Anterior cingulate cortex (tissue), 58 donors: ENCODE measurements around the gene DRD1.
"Not testable (repeated sequence)": the region's sequence is repeated elsewhere in the genome, so short reads cannot be mapped to it uniquely, and the experiment has no call there.

Experiments
- DNase-seq, 58 donors: peaks; one replicate each; lab custom pipeline; 2025; lab: John Stamatoyannopoulos, UW

DRD1 gene

GRCh38 chr5:175468892-175469291, 24.9 kb upstream of the DRD1 start:
- no peak for DNase-seq

DNA sequence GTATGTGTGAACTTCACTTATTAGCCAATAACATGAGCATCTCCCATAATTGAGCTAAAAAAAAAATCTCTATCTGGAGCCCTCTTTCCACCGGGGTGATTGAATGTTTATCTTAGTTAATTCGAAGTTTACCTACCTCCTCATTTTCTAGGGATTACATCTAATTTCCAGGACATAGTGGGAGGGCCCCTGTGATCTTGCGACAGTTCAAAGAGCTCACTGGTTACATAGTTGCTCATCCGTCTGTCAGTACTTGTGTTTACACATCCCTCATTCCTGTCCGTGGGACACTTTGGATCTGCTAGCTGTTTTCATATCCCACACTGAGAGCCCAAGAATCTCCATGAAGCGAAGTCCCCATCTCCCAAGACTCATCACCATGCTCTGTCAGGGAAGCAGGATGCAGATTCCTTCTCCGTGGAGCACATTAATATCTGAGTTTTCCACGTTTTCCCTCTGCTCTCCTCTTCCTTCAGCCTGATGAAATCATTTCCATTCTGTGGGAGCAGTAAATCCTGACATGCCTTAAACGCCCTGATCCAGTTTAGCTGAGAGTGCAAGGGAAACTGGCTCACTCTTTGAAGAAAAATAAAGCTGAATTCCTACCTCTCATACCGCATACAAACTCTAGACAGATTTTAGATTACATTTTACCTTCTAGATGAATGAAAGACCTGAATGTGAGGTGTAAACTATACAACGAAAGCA, 24.2 kb upstream of the DRD1 start:
- no peak for DNase-seq

- peak in 19 of 58 donors; percentile 7 to 57 (median 31) for DNase-seq
These were observed 22.8 kb upstream of the DRD1 start for GRCh38 chr5:175466700-175467318.

GRCh38 chr5:175465282-175465681, 21.3 kb upstream of the DRD1 start:
- DNase-seq: no peak

DNA sequence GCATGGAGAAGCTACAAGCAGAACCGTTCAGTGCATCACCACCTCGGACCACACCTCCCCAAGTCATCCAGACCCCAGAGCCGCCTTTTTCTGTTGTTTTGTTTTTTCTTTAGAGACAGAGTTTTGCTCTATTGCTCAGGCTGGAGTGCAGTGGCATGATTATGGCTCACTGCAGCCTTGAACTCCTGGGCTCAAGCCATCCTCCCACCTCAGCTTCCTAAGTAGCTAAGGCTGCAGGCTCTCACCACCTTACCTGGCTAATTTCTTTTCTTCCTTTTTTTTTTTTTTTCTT, 20.9 kb upstream of the DRD1 start:
- DNase-seq: no peak

DNA sequence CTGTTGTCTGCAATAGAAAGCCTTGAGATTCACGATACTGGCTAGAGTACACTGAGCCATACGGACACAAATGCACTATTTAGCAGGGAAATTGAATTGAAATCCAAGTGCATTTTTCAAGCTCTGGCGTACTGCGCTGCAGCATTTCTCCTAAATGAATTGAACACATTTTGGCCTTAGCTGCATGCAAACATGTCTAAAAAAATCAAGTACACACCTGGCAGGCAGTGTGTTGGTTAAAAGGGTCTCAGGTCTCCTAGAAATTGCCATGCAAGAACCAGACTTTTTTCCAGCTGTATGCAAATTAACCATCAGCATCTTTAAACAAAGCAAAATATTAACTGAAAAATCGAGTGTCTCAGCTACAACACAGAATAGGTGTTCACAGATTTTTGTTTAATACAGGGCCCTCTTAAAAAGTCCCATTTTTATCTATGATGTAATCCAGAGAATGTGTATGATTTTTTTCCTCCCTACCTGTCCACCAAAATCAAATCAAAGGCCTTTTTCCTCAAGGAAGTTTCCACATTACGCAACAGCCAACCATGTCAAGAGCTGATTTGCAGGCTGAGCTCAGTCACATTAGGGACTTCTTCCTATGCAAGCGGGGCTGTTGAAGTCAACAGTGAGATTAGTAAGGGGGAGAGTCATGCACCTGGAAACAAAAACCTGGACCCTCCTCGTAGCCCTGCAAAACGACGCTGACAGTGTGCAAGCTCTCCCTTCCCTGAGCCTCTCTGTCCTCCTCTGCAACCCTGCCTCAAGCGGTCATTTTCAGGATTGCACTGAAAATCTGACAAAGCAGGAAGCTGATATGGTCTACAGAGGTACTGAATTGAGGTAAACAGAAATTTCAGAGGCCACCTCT, 20.3 kb upstream of the DRD1 start:
- peak in 34 of 58 donors; percentile 6 to 61 (median 26) for DNase-seq

DNA sequence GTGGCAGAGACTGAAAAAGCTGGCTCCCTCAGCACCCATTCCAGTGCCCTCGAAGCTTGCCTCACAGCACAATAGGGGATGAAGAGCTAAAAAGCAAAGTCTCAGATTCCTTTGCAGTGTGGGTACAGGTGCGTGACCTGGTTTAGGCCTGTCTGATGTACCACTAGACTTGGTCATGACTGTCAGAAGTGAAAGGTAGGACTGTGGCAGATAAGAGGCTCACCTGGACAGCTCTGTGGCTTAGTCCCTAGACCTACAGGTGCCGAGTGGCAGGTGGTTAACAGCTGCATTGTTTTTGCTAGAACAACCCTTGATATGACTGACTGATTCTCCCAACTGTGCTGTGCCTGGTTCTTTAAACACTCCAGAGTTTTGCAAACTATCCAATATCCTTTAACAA, 19.7 kb upstream of the DRD1 start:
- no peak for DNase-seq

DNA sequence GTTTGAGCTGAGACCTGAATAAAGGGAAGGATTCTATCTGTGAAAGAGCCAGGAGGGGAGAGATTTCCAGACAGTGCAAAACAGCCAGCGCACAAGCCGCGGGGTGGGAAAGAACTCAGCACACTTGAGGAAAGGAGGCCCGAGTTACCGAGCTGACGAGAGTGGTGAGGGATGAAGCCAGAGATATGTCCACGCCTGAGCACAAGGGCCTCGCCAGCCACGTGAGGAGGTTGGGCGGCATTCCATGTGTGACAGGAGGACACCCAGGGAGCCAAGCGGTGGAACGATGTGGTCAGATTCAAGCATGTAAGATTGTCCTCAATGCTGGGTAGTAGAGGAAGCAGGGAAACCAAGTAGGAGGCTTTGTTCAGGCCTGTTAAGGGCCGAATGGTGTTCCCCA, 17.4 kb upstream of the DRD1 start:
- no peak for DNase-seq

DNA sequence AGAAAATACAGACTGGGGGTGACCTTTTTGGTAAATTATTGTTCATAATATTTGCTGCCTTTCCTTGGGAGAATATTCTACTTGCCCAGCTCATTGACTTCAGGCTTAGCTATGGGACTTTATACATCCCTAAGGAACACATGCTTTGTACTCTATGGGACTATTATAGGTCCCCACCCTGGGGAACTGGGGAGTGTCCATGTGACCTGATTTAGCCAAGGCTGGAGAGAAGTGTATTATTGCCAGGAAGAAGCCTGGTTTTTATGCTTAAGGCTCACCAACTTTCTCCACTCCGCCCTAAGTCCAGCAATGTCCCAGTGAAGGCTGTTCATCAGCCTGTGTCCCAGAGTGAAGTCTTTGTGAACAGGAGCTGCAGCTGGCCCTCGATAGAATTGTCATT, 16.6 kb upstream of the DRD1 start:
- no peak for DNase-seq

GRCh38 chr5:175460126-175460525, 16.1 kb upstream of the DRD1 start:
- no peak for DNase-seq

DNA sequence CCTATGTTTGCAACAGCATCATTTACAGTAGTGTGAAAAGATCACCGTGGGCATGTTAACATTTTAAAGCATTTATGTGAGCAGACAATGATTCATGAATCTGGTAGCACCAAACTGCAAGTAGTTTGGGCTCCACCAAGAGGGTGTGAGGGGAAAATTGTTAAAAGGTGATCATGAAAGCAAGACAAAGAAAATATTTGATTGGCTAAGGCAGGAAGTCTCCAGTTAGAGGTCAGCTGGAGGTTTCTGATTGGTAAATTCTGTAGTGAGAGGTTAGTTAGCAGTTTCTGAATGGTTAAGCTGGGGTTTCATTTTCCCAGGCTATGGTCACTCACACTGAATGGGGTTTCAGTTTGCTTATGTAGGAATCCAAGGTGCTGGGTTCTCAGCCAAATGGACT, 13.5 kb upstream of the DRD1 start:
- DNase-seq: no peak

- DNase-seq: peak in 1 of 58 donors; percentile 19
These were observed 12.2 kb upstream of the DRD1 start for GRCh38 chr5:175456105-175456742.

DNA sequence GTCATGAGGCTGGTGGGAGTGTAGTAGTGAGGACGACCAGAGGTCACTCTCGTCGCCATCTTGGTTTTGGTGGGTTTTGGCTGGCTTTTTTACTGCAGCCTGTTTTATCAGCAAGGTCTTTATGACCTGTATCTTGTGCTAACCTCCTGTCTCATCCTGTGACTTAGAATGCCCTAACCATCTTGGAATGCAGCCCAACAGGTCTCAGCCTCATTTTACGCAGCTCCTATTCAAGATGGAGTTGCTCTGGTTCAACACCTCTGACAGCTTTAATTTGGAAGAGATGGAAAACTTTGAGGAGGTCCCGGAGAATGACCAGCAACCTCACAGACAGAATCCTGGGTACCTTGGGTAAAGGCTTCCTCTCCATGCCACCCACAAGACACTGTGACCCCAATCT, 10.4 kb upstream of the DRD1 start:
- not testable (repeated sequence) for DNase-seq

DNA sequence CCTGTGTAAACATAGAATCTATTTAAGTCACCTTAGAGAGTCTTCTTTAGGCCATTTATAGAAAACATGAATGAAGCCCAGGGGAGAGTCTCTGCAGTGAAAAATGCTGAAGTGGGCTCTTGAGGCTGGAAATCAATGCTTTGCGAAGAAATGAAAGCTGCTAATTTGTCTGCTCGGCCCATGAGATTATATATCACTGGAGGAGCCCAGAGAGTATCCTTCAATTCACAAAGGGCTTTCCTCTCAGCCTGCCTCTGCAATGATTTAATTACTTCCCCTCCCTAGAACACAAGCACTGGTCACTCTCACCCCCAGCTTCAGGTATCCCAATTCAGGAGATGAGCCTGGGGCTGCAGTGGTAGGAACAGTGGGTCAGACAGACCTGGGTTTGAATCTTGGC, 8.2 kb upstream of the DRD1 start:
- no peak for DNase-seq

- DNase-seq: no peak
These were observed 4.3 kb upstream of the DRD1 start for GRCh38 chr5:175448276-175448675.

DNA sequence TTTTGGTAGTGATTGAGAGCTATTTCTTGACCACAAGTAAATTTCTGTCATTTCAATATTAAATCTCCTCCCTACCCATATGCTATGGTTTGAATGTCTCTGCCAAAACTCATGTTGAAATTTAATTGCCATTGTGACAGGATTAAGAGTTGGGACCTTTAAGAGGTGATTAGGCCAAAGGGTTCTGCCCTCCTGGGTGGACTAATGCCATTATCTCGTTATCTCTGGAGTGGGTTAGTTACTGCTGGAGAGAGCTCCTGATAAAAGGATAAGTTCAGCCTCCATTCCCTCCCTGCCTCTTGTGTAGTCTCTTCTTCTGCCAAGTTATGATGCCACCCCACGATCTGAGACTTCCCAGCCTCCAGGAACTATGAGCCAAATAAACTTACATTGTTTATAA, 3.6 kb upstream of the DRD1 start:
- no peak for DNase-seq

DNA sequence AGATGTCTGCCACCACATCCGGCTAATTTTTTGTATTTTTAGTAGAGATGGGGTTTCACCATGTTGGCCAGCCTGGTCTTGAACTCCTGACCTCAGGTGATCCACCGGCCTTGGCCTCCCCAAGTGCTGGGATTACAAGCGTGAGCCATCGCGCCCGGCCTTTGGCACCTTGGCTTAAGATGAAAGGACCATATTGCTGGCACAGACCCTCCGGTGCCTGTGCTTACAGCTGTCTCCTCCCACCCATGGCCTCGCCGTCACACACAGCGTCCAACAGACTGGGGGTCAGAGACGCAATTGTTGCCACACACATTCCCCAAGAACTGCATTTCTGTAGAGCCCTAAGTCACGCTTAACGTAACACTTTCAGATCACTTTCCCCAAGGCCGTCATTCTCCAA, 2.4 kb upstream of the DRD1 start:
- not testable (repeated sequence) for DNase-seq

DNA sequence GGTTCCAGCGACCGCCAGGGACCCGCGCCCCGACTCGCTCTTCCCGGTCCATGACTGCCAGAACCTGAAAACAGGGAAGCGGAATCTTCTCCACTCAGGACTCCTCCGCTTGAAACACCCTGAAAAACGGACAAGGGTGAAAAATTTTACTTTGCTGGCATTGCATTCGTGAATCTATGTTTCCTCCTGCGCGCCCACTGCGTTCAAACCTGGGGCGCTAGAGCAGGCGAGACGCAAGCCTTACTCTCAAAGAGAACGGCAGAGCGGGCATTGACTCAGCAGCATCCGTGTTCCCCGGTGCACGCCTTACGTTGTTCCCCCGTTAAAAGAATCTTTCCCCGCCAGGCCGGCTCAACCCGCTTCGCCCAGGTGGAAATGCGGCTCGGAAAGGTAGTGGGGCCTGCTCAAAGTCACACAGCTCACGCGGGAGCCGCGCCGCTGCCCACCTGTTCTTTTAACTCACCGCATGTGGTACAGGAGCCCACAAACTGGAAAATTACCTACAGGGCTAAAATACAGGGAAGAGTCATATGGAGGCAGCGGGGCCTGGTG, 999 bp upstream of the DRD1 start:
- DNase-seq: peak in 1 of 58 donors; percentile 32

GRCh38 chr5:175443514-175444059, 395 bp downstream of the DRD1 start:
- DNase-seq: no peak

GRCh38 chr5:175438234-175438857, 5.6 kb downstream of the DRD1 start:
- no peak for DNase-seq
